Measurements from ENCODE around the gene TST.

Gene TST

DNA sequence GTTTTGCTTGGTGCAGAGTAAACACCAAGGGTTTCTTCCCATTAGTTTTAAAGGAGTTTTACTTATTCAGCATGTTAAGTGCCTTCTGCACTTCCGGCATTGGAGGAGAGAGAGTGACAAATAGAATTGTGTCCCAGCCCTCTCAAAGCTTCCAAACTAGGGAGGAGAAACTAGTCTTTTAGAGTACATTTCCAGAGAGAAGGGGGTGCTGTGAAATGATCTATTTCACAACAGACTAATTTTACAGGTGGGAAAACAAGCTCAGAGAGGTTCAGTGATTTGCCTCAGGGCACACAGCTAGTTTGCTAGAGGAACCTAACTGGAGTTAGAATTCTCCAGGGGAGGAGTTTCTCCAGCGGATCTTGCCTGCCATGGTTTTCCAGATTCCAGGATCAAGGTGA lies 12.9 kb upstream of the TST start:
- DNase-seq = no peak

- no peak for DNase-seq
Observed at GRCh38 chr22:37030560-37031281, 11.5 kb upstream of the TST start.

DNA sequence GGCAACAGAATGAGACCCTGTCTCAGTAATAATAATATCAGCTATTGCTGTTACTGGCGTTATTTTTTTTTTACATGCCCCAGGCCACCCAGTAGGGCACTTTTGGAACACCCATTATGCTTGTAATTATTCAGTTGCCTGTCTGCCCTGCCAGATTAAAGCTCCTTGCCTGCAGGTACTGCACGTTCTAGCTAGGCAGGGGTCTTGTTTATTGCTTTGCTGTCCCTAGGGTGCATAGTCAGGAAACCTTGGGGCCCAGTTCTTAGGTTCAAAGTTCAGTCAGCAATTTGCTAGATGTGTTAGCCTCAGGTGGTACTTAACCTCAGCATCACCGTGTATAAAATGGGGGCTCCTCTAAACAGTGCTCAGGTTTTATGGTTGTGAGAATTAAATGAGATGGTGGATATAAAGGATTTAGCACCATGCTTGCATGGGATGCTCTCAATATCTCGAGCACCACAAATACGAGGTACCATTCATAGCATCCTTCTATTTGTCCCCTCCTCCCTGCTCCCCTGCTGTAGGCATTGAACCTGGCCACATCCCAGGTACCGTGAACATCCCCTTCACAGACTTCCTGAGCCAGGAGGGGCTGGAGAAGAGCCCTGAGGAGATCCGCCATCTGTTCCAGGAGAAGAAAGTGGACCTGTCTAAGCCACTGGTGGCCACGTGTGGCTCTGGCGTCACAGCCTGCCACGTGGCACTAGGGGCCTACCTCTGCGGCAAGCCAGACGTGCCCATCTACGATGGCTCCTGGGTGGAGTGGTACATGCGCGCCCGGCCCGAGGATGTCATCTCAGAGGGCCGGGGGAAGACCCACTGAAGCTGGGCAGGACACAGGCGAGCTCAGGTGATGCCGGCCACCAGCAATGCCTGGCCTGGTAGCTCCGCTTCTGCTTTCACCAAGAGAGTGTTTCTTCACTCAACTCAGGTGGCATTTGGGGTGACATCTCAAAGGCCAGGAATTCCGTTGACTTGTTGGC lies 9.7 kb upstream of the TST start:
- DNase-seq = no peak

DNA sequence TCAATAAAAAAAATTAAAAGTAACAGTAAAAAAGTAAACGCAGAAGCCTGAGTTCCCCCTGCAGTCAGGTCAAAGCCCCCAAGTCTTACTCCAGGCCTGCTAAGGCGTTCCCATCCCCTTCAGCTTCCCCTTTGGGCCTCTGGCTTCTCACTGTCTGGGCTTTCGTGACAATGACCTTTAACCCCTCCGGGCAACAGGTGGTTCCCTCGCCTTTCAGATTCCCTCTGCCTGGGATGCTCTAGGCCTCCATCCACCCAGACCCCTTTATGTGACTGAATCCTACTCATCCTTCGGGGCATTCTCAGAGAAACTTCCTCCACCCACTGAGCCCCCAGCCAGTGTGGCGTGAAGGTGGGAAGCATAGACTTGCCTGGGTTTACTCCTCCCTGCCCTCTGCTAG lies 8.3 kb upstream of the TST start:
- no peak for DNase-seq

DNA sequence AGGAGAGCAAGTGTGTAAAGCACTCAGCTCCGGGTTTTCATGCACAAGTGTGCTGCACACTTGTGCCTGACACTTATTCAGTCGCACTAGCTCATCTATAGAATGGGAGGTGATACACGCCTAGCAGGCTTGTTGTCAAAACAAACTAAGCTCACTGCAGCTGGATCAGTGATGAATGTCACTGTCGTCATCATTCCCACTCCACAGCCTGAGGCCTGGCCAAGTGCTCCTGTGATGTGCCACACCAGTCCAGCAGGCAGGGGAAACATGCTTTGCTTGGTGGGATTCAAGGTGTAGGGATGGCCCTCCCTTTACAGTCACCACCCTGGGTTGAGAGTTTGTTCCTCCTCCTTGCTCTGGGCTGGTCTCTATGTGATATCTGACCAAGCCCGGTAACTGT lies 7.1 kb upstream of the TST start:
- DNase-seq = no peak

- DNase-seq = no peak
Observed at GRCh38 chr22:37025500-37026070, 6.3 kb upstream of the TST start.

GRCh38 chr22:37024339-37025157 lies 5.3 kb upstream of the TST start:
- no peak for DNase-seq

DNA sequence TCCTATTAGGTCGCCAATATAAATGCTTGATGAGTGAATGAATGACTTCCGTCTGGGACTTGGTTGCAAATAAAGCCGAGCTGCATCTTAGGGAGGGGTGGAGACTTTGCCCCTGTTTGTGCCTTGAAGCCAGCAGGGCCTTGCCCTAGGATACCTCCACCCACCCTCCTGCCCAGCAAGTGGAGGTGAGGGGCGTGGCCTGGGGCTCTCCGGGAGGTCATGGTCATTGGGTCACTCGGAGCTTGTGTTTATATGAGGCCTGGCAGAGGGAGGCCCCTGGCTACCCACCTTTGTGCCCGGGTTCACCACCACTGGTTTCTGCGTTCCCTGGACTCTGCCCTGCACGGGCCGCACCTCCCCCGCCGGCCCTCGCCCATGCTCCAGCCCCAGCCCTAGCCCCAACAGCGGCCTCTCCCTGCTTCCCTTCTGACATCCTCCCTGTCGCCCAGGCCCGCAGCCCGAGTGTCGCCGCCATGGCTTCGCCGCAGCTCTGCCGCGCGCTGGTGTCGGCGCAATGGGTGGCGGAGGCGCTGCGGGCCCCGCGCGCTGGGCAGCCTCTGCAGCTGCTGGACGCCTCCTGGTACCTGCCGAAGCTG lies 4.6 kb upstream of the TST start:
- no peak for DNase-seq

GRCh38 chr22:37022483-37023337 lies 3.5 kb upstream of the TST start:
- DNase-seq = no peak

GRCh38 chr22:37021710-37022482 lies 2.6 kb upstream of the TST start:
- no peak for DNase-seq

- DNase-seq = no peak
Observed at GRCh38 chr22:37021041-37021440, 1.8 kb upstream of the TST start.

DNA sequence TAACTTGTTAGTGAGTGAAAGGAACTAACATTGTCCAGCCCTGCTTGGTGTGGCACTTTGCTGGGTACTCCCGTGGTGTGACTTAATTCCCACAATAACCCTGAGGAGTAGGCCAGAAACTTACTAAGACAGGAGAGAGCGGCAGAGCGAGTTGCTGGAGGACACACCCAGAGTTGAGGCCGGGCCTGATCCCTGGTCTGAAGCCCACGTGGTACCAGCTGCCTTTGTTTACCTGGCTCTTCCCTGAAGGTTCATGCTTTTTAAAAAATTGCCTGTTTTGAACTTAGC lies 889 bp upstream of the TST start:
- DNase-seq = no peak

DNA sequence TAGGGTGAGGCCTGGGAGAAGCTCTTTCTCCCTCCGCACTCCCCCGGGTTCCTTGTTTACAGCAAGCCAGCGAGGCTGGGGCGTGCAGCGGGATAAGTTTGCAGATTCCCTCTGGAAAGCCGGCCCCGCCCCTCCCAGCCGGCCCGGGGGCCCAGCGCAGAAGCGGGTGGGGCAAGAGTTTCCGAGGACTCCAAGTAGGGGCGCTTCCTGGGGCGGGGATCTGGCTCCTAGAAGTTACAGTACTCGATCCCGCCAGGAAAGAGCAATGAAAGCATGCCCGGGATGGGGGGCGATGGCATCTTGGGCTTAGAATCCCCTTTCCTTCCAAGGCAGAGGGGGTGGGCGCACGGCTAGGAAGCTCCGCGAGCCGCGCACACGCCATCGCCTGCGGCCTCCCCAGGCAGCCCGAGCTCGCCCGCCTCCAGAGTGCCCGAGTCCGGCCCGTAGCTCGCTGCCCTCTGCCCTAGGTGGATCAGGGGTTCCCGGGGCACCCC lies 385 bp downstream of the TST start:
- DNase-seq = no peak

- DNase-seq = no peak
Observed at GRCh38 chr22:37018086-37018814, 997 bp downstream of the TST start.

DNA sequence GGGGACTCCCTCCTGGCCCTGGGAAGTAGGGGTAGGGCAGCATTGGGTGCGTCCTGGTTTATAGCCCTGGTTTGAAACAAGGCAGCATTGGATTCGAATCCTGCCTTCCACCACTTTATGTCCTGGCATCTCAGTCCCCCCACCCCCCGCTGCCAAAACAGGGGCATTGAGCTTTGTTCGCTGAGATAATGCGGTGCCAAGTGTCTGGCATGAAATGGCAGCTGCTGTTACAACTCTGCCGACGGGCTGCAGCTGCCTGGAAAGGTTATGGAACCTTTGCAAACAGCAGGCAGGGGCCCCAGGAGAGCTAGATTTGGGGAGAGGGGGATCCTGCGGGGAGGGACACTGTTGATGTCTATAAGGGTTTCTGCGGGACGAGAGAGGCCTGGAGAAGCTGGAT lies 1.9 kb downstream of the TST start:
- DNase-seq = no peak

- DNase-seq = no peak
Observed at GRCh38 chr22:37016134-37016910, 2.9 kb downstream of the TST start.

DNA sequence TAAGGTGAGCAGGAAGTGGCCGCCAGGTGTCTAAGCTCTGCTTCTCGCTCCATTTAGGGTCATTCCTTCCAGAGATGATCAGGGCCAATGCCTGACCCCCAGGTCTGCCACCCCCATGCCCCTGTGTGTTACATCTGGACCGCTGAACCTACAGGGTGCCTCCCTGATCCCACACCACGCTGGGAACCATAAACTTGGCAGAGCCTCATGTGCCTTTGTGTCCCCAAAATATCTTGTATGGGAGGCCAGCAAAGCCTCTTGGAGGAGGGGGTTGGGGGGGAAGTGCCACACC lies 3.7 kb downstream of the TST start:
- no peak for DNase-seq

DNA sequence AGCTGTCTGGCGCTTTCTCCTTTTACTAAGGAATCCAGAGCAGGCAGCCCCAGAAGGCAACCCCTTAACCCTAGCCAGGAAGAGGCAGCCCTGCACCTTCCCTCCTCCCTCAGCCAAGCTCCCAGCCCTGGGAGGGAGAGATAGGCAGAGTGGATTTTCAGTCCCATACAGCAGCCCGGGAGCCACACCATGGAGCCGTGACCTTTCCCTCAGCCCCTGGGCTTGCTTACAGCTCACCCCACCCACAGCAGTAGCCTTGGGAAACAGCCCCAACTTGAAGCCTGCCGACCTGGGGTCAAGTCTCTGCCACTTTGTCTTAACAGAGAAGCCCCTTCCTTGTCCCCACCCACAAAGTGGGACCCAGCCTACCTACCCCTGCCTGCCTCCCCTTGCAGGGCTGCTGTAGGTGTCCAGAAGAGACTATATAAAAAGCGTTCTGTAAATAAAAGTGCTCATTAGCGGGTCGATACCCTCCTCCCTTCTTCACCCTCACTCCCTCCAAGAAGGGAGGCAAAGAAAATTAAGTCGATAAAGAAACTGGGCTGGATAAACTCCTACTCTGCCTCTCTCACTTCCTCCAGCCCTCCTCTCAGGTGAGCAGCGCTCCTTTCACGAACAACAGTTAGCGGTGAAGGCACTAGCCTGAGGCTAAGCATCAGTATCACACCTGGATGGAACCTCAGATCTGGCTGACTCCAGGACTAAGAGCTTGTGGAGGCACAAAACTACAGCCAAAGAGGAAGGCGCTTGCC lies 4.2 kb downstream of the TST start:
- DNase-seq = no peak

GRCh38 chr22:37014415-37014806 lies 4.8 kb downstream of the TST start:
- no peak for DNase-seq

All from NCI-H524 treated with DMSO at 0.1 percent for 48 hours (cell line).